A549 (cell line): Measurements from ENCODE around the gene MIPOL1.

Experiments used
- CTCF ChIP-seq: fragments of >200 bp; sonication (Bioruptor Twin); formaldehyde crosslinking; IDR thresholded peaks from 3 replicates; pipeline ENCODE4 v1.5.1; 2016
- ELK1 ChIP-seq: fragments of 150-350 bp; IDR thresholded peaks from 2 replicates; pipeline ENCODE4 v1.6.1; 2014; ENCODE audit warnings: low read depth, mild to moderate bottlenecking, low read length
- EP300 ChIP-seq, 2 experiments: fragments of >200 bp; sonication (Bioruptor Twin); formaldehyde crosslinking; IDR thresholded peaks; 2 replicates in 1 of 2; 3 replicates in 1 of 2; pipeline ENCODE4 v1.6.1; 2016 to 2017
- HES2 ChIP-seq: fragments of >200 bp; sonication (Bioruptor Twin); formaldehyde crosslinking; IDR thresholded peaks from 2 replicates; pipeline ENCODE4 v1.6.1; 2016
- JUNB ChIP-seq: fragments of >200 bp; sonication (Bioruptor Twin); formaldehyde crosslinking; IDR thresholded peaks from 2 replicates; pipeline ENCODE4 v1.6.1; 2016
- POLR2A ChIP-seq: IDR thresholded peaks from 2 replicates; pipeline ENCODE4 v1.6.1; 2012; ENCODE audit warnings: mild to moderate bottlenecking, low read length
- RAD21 ChIP-seq, 2 experiments: fragments of >200 bp in 1 of 2; sonication (Bioruptor Twin) in 1 of 2; formaldehyde crosslinking in 1 of 2; IDR thresholded peaks in 1 of 2; conservative IDR thresholded peaks in 1 of 2; 2 replicates in 1 of 2; 3 replicates in 1 of 2; pipeline ENCODE4 v1.6.1; 2012 to 2018; ENCODE audit warnings: inconsistent platforms in 1 of 2
- REST ChIP-seq: fragments of 200-600 bp; sonication (generic); IDR thresholded peaks from 2 replicates; pipeline ENCODE4 v1.6.1; 2016; ENCODE audit warnings: antibody characterized with exemption, mild to moderate bottlenecking, moderate library complexity
- SMC3 ChIP-seq: fragments of >200 bp; sonication (Bioruptor Twin); formaldehyde crosslinking; IDR thresholded peaks from 3 replicates; pipeline ENCODE4 v1.6.1; 2018; ENCODE audit warnings: inconsistent platforms
- SREBF2 ChIP-seq: fragments of 450-650 bp; IDR thresholded peaks from 2 replicates; pipeline ENCODE4 v1.6.1; 2014; ENCODE audit warnings: mild to moderate bottlenecking, moderate library complexity
- USF2 ChIP-seq: fragments of 450-650 bp; IDR thresholded peaks from 2 replicates; pipeline ENCODE4 v1.6.1; 2014; ENCODE audit warnings: antibody characterized with exemption

GRCh38 chr14:37601865-37602264 lies 404.1 kb downstream of the MIPOL1 start:
- TF ChIP-seq USF2 (no peak), JUNB (no peak), CTCF (no peak), RAD21 (conservative IDR thresholded peaks at IDR 0.05 in 1 of 2, IDR thresholded peaks at IDR 0.05 in 1 of 2) (no peak), SREBF2 (no peak), ELK1 (no peak), EP300 (IDR thresholded peaks at IDR 0.05) (no peak), REST (no peak), HES2 (no peak), POLR2A (no peak), SMC3 (no peak)
